HG03095 (cell line): ENCODE results near the gene TUBB2B.
"Not testable (repeated sequence)": the region's sequence is repeated elsewhere in the genome, so short reads cannot be mapped to it uniquely, and the experiment has no call there.

Experiments
- ATAC-seq: cut with Tn5 transposase; IDR thresholded peaks from one replicate; pipeline ENCODE4 v1.9.1; 2021; ENCODE audit warnings: moderate library complexity; ENCODE audit not compliant: unreplicated experiment

Gene TUBB2B

DNA sequence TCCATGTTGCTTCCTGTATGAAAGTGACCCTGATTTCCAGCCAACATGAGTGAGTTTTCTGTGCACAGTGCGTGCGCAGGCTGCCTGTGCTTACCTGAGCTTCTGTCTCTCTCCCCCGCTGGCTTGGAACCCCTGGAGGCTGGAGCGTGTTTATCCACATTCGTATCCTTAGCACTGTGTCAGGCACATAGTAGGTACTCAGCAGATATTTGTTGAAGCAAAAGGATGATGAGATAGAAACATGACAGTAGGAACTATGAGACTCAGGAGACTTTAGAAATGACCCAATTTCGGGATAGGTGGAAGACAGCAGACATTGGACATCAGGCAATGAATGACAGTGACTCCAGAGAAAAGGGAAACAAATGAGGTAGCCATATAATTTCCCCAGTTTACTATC is 15.2 kb downstream of the TUBB2B start:
- no peak for ATAC-seq

- ATAC-seq: no peak
These were observed 15.8 kb downstream of the TUBB2B start for GRCh38 chr6:3211681-3212080.

DNA sequence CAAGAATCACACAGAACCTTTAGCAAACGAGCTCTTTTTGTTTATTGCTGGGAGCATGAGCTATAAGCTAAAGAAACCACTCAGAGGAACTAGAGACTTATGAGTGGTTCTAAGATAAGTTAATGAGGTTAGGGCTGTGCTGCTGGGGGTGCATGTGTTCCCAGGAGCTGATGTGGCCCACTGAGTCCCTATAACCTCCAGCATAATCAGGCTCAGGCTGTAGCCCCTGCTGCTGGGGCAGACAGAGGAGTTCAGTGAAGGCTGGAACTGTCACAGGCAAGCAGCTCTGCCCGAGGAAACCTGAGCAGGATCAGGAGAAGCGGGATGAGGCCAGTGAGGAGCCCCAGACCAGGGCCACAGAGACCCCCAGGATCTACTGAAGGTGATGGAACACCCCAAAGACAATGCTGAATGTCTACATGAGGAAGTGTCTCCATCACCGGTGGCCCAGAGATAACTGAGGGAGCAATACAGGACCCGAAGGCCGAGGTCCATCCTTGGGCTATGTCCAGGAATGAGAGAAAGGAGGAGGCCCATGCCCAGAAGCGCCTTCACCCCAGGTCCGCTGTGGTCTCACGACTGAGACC is 17.3 kb downstream of the TUBB2B start:
- no peak for ATAC-seq

DNA sequence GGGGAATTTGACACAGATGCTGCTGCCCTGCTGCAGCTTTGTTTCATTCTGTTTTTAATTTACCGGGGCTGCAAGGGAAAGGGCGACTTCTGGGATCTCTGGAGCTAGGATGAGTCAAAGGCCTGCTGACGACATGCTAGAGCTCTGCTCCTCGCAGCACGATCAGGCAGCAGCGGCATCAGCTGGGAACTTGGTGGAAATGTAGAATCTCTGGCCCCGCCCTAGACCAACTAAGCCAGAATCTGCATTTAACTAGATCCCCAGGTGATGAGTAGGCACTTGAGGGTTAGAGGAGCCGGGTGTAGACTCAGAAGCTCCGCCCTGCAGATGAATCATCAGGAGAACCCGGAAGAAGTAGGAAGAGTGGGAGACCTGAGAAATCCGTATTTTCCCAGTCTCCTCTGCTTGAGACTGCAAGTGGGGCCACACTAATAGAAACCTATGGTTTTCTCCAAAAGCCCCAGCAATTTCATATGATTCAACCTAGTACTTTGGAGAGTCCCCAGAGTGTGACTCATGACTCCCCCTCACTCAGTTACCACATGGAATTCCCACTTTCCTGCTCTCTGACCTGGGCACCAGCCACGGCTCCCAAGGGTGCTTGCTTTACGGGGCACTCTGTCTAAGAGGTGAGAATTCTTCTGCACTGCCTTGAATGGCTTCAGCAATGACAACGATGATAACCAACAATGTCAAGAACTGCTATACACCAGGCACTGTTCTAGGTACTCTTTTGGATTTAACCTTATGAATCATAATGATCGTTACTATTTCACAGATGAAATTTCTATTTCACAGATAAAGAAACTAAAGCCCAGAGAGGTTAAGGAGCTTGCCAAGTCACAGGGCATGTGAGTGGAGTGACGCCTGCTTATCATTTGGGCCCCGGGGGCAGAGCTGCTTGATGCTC is 18.1 kb downstream of the TUBB2B start:
- no peak for ATAC-seq

DNA sequence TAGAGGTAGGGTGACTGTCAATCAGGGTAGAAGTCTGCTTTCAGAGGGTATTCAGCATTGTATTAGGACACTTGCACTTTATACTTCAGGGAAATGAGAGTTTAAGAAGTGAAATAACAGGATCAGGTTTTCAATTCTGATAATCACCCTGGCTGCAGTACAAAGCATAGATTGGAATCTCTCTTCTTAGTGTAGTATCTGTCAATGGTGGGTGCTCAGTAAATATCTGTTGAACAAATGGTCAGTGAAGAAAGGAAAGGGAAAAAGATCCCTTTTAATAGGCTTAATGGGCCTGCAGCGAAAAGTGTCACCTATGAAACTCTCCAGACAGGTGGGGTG is 18.7 kb downstream of the TUBB2B start:
- ATAC-seq: no peak

GRCh38 chr6:3208098-3208774 is 19.2 kb downstream of the TUBB2B start:
- ATAC-seq: no peak

GRCh38 chr6:3206339-3207015 is 21.0 kb downstream of the TUBB2B start:
- no peak for ATAC-seq

DNA sequence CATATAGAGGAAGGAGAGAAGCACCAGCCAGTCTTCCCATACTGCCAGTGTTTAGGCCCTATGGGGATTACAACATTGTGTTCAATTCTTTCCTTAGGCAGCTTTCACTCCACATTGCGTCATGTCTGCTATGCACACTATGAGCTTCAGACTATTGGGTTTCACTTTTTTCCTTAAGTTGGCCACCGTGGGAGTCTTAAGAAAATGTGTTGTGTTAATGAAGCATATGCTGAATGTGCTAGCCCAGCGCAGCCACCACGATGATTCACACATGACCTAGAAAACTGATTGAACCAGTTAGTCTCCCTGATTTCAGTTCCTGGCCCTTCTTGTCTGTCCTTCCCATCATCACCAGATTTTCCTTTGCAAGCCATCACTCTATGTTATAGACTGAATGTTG is 21.5 kb downstream of the TUBB2B start:
- no peak for ATAC-seq

DNA sequence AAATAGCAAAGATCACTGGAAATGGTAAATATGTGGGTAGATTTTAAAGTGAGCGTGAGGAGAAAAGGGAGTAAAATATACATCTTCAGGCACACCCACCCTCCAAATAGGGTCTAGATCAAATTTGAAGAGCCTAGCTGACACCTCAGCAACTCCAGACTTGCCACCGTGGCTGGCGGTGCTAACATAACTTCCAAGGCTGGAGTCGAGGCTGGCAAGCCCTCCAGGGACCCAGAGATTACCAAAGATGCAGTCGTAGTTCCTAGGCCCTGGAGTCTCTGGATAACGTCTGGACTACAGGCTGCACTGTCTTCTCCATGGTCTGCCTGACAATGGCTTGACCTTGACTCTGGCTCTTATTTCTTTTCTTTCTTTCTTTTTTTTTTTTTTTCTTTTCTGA is 22.5 kb downstream of the TUBB2B start:
- no peak for ATAC-seq

GRCh38 chr6:3202999-3203696 is 24.3 kb downstream of the TUBB2B start:
- no peak for ATAC-seq

DNA sequence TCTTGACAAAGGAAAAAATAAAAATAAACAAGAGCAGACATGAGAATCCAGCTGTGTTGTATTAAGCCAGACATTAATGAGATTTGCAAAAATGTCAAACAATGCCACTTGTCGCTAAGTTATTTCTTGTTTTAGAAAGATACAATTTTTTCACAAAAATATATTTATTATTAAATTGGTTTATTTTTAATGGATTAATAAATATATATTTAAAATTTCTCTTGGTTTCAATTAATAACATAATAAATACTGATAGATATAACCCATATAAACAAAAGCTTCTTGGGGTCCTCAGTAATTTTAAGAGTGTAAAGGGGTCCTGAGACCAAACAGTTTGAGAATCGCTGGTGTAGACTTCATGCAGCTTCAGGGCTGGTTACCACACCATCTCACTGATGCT is 26.1 kb downstream of the TUBB2B start:
- no peak for ATAC-seq

DNA sequence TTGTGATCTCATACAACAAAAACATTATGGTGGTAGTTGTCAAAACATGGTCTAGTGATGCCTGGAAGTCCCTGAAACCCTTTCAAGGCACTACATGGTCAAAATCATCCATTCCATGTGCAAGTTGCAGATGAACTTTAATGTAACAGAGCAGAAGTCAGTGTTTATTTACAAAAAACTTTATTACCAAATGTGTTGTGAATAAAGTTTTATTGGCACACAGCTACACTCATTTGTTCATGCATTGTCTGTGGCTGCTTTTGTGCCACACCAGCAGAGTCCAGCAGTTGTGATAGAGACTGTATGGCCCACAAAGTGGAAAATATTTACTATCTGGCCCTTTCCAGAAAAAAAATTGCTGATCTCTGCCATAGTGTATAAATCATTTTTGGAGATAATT is 26.8 kb downstream of the TUBB2B start:
- no peak for ATAC-seq

- no peak for ATAC-seq
These were observed 28.1 kb downstream of the TUBB2B start for GRCh38 chr6:3199382-3199781.

DNA sequence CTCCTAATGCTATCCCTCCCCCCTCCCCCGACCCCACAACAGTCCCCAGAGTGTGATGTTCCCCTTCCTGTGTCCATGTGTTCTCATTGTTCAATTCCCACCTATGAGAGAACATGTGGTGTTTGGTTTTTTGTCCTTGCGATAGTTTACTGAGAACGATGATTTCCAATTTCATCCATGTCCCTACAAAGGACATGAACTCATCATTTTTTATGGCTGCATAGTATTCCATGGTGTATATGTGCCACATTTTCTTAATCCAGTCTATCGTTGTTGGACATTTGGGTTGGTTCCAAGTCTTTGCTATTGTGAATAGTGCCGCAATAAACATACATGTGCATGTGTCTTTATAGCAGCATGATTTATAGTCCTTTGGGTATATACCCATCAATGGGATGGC is 29.7 kb downstream of the TUBB2B start:
- not testable (repeated sequence) for ATAC-seq

- ATAC-seq: no peak
These were observed 30.7 kb downstream of the TUBB2B start for GRCh38 chr6:3196770-3197169.

GRCh38 chr6:3195695-3196497 is 31.6 kb downstream of the TUBB2B start:
- no peak for ATAC-seq

DNA sequence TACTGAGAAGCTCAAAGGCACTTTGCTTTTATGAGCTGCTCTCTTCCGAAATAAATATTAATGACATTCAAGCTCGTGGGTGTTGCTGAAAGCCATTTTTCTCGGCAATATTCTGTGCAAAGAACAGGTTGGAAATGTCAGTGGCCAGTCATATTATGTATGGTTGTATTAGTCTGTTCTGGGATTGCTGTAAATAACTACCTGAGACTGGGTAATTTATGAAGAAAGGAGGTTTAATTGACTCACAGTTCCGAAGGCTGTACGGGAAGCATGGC is 32.1 kb downstream of the TUBB2B start:
- ATAC-seq: no peak

DNA sequence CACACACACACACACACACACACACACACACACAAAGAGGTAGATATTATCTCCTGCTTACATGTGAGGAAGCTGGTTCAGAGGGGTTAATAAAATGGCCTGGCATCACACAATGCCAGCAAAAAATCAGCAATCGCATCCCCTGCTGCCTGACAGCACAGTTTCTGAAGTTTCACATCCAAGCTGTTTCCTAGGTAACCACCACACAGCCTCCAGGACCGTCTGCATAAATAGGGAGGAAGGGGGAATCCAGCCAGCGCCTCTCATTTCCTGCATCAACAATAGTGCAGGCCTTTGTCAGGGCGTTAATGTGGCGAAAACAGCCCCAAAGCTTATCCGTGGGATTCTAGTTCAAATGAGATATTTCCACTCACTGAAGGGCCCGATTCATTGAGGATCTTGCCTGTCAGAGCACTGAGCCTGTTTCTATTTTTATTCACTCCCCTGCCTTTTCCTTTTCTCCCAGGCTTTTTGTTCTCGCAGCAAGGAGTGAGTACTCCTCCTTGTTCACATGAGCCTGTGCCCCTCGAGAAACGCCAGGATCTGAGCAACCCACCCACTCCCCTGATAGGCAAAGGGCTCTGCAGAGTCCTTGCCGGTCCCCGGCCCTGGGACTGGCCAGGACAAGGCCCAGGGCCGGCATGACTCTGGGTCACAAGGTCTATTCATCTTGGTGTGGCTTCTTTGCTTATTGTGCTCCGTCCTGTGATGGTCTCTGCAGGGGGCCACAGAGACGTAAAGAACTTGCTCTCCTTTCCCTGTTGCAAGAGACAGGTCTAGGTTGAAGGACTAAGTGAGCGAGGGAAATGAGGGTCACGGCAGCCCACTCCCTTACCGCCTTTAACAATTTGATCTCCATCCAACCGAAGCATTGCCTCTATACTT is 32.7 kb downstream of the TUBB2B start:
- ATAC-seq: no peak

GRCh38 chr6:3193102-3193849 is 34.2 kb downstream of the TUBB2B start:
- ATAC-seq: no peak
